Liver (tissue), 9 donors: ENCODE data around the gene SLC25A40. TPM values are rescaled to one million over a fixed set of nuclear protein-coding genes. Genes with fewer than 3 reads are reported as not detected.
"Not testable (repeated sequence)": the region's sequence is repeated elsewhere in the genome, so short reads cannot be mapped to it uniquely, and the experiment has no call there.

Source experiments
- DNase-seq: peaks from one replicate; pipeline ENCODE4 v3.0.0-alpha.2; 2017; ENCODE audit warnings: low spot score
- H3K27ac ChIP-seq, 2 donors: one replicate each; pipeline ENCODE4 v1.7.0; 2013; ENCODE audit warnings: inconsistent platforms in 2 of 2, low read length in 2 of 2, control low read depth in 1 of 2, low read depth in 1 of 2, mild to moderate bottlenecking in 1 of 2
- H3K27me3 ChIP-seq, 4 donors: one replicate each; pipeline versions ENCODE4 v1.6.1 to v1.7.0; 2013; ENCODE audit warnings: low read length in 3 of 4, inconsistent platforms in 1 of 4, mild to moderate bottlenecking in 1 of 4, moderate library complexity in 1 of 4; ENCODE audit not compliant: control insufficient read depth in 4 of 4, insufficient read depth in 4 of 4
- H3K36me3 ChIP-seq, 4 donors: one replicate each; pipeline versions ENCODE4 v1.6.1 to v1.7.0; 2013; ENCODE audit warnings: low read length in 3 of 4, mild to moderate bottlenecking in 3 of 4, low read depth in 1 of 4, moderate library complexity in 1 of 4; ENCODE audit not compliant: control insufficient read depth in 4 of 4, insufficient read depth in 3 of 4
- H3K4me1 ChIP-seq, 4 donors: one replicate each; pipeline versions ENCODE4 v1.6.1 to v1.7.0; 2013; ENCODE audit warnings: low read length in 3 of 4, mild to moderate bottlenecking in 3 of 4, moderate library complexity in 1 of 4; ENCODE audit not compliant: control insufficient read depth in 4 of 4, insufficient read depth in 4 of 4
- H3K4me3 ChIP-seq, 3 donors: one replicate each; pipeline versions ENCODE4 v1.6.1 to v1.7.0; 2013; ENCODE audit warnings: low read length in 3 of 3, control low read depth in 1 of 3, low read depth in 1 of 3, mild to moderate bottlenecking in 1 of 3
- H3K9ac ChIP-seq, 2 donors: one replicate each; pipeline ENCODE4 v1.7.0; 2013; ENCODE audit warnings: low read length in 2 of 2, mild to moderate bottlenecking in 2 of 2, moderate library complexity in 2 of 2, control low read depth in 1 of 2, low read depth in 1 of 2
- H3K9me3 ChIP-seq, 4 donors: one replicate each; pipeline versions ENCODE4 v1.6.1 to v1.7.0; 2013; ENCODE audit warnings: low read length in 3 of 4; ENCODE audit not compliant: control insufficient read depth in 4 of 4
- EGR1 ChIP-seq, 2 donors: IDR thresholded peaks; 2 replicates each; pipeline ENCODE4 v1.6.1; 2016 to 2018; ENCODE audit warnings: antibody characterized with exemption in 2 of 2, low read depth in 2 of 2
- FOXA1 ChIP-seq: IDR thresholded peaks from 2 replicates; pipeline ENCODE4 v1.6.1; 2016; ENCODE audit warnings: antibody characterized with exemption
- FOXA2 ChIP-seq: IDR thresholded peaks from 2 replicates; pipeline ENCODE4 v1.6.1; 2016; ENCODE audit warnings: antibody characterized with exemption
- GABPA ChIP-seq, 2 donors: IDR thresholded peaks in 1 of 2; conservative IDR thresholded peaks in 1 of 2; 2 replicates each; pipeline ENCODE4 v1.6.1; 2016; ENCODE audit warnings: antibody characterized with exemption in 2 of 2, mild to moderate bottlenecking in 1 of 2, moderate library complexity in 1 of 2
- HNF4A ChIP-seq, 2 donors: conservative IDR thresholded peaks; 2 replicates each; pipeline ENCODE4 v1.6.1; 2016; ENCODE audit warnings: antibody characterized with exemption in 2 of 2, mild to moderate bottlenecking in 2 of 2
- HNF4G ChIP-seq: IDR thresholded peaks from 2 replicates; pipeline ENCODE4 v1.6.1; 2016; ENCODE audit warnings: antibody characterized with exemption
- JUND ChIP-seq, 2 donors: IDR thresholded peaks; 2 replicates each; pipeline ENCODE4 v1.6.1; 2016; ENCODE audit warnings: antibody characterized with exemption in 2 of 2
- NR2F2 ChIP-seq: IDR thresholded peaks from 2 replicates; pipeline ENCODE4 v1.6.1; 2016; ENCODE audit warnings: antibody characterized with exemption
- RAD21 ChIP-seq, 2 donors: IDR thresholded peaks; 2 replicates each; pipeline ENCODE4 v1.6.1; 2016; ENCODE audit warnings: antibody characterized with exemption in 2 of 2, mild to moderate bottlenecking in 2 of 2
- REST ChIP-seq: IDR thresholded peaks from 2 replicates; pipeline ENCODE4 v1.6.1; 2016; ENCODE audit warnings: antibody characterized with exemption, mild to moderate bottlenecking
- RXRA ChIP-seq, 2 donors: IDR thresholded peaks; 2 replicates each; pipeline ENCODE4 v1.6.1; 2017 to 2018; ENCODE audit warnings: antibody characterized with exemption in 2 of 2, mild to moderate bottlenecking in 1 of 2
- SP1 ChIP-seq: IDR thresholded peaks from 2 replicates; pipeline ENCODE4 v1.6.1; 2018; ENCODE audit warnings: antibody characterized with exemption, mild to moderate bottlenecking
- TAF1 ChIP-seq: conservative IDR thresholded peaks from 2 replicates; pipeline ENCODE4 v1.6.1; 2016; ENCODE audit warnings: antibody characterized with exemption, mild to moderate bottlenecking
- YY1 ChIP-seq: IDR thresholded peaks from 2 replicates; pipeline ENCODE4 v1.6.1; 2016; ENCODE audit warnings: antibody characterized with exemption, mild to moderate bottlenecking
- WGBS: extraction: QIAGEN DNeasy Blood & Tissue Kit; methylation state at CpG from one replicate; pipeline ENCODE4 v1.1.7; 2013; 5-methylcytosine and 5-hydroxymethylcytosine counted together
- polyA plus RNA-seq, 2 donors: library from polyadenylated mRNA; stranded (reverse) in 1 of 2; unstranded in 1 of 2; fragments of 200-250 nt in 1 of 2; fragments of >200 nt in 1 of 2; fragmentation: Nextera tagmentation in 1 of 2; extraction: Ambion mirVana in 1 of 2; gene quantifications; one replicate each; pipeline versions ENCODE4 v1.2.1 to v1.2.3, GENCODE V29; 2013 to 2015
- total RNA-seq, 2 donors: library from RNA; depleted of rRNA; stranded (reverse); fragments of >200 nt; gene quantifications; one replicate each; pipeline ENCODE4 v1.2.3, GENCODE V29; 2014
- TF ChIP-seq, protein P1 (sequence below): fragments of 150-350 bp; IDR thresholded peaks from 2 replicates; pipeline ENCODE4 v1.5.1; 2017; ENCODE audit warnings: improper control_type of control experiment, low read depth, low read length; ENCODE audit not compliant: missing input control
- donor health status: healthy.
- donor health status: healthy.
- donor health status: healthy.
- donor health status: healthy.
- donor health status: healthy.

The SLC25A40 gene
- total and polyA plus RNA-seq, 4 donors = 3.5 to 14.4 (median 4.4) TPM

GRCh38 chr7:87918740-87919139 lies 42.6 kb upstream of the SLC25A40 start:
- Histone ChIP-seq H3K27me3 (no peaks in the 10 kb centered on the region), H3K4me3 (no peak overlapping the region), H3K36me3 (no peaks in the 10 kb centered on the region), H3K9ac (no peak overlapping the region), H3K27ac (no peak overlapping the region), H3K9me3 (no peaks in the 10 kb centered on the region), H3K4me1 (no peaks in the 10 kb centered on the region)
- TF ChIP-seq SP1 (no peak), TAF1 (no peak), EGR1 (IDR thresholded peaks at IDR 0.05; ENCODE audit: low read depth in 2 of 2) (no peak), REST (no peak), FOXA2 (no peak), RAD21 (IDR thresholded peaks at IDR 0.05) (no peak), RXRA (IDR thresholded peaks at IDR 0.05) (no peak), YY1 (no peak), GABPA (IDR thresholded peaks at IDR 0.05 in 1 of 2, conservative IDR thresholded peaks at IDR 0.05 in 1 of 2) (no peak), HNF4G (no peak), JUND (IDR thresholded peaks at IDR 0.05) (no peak)
- TF ChIP-seq, protein P1, sequence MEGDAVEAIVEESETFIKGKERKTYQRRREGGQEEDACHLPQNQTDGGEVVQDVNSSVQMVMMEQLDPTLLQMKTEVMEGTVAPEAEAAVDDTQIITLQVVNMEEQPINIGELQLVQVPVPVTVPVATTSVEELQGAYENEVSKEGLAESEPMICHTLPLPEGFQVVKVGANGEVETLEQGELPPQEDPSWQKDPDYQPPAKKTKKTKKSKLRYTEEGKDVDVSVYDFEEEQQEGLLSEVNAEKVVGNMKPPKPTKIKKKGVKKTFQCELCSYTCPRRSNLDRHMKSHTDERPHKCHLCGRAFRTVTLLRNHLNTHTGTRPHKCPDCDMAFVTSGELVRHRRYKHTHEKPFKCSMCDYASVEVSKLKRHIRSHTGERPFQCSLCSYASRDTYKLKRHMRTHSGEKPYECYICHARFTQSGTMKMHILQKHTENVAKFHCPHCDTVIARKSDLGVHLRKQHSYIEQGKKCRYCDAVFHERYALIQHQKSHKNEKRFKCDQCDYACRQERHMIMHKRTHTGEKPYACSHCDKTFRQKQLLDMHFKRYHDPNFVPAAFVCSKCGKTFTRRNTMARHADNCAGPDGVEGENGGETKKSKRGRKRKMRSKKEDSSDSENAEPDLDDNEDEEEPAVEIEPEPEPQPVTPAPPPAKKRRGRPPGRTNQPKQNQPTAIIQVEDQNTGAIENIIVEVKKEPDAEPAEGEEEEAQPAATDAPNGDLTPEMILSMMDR = no peak
- no peak for DNase-seq
- WGBS = 78% methylated on average over 1 of the region's 1 CpG

DNA sequence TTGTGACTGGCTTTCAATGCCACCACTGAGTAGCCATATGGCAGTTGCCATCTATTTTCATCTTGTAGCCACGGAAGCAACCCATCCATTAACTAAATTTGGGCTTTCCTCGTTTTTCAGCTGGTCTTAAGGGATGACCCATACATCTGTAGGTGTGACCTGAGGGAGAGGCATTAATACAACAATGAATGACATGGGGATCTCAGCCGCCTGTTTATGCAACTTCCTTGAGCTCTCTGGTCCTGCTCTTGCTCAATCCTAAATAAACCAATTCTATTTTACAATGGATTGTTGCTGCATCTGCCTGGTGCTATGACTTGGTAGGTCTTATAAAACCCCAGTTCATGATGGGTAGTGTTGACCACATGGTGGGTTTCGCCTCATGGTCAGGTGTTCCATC lies 36.0 kb upstream of the SLC25A40 start:
- Histone ChIP-seq H3K27me3 (no peaks in the 10 kb centered on the region), H3K27ac (no peak overlapping the region), H3K4me3 (no peak overlapping the region), H3K4me1 (no peaks in the 10 kb centered on the region), H3K9ac (no peak overlapping the region), H3K36me3 (no peaks in the 10 kb centered on the region), H3K9me3 (no peaks in the 10 kb centered on the region)
- no peak for DNase-seq
- TF ChIP-seq RXRA (IDR thresholded peaks at IDR 0.05) (no peak), JUND (IDR thresholded peaks at IDR 0.05) (no peak), REST (no peak), EGR1 (IDR thresholded peaks at IDR 0.05; ENCODE audit: low read depth in 2 of 2) (no peak), HNF4G (no peak), FOXA1 (no peak), TAF1 (no peak), SP1 (no peak), NR2F2 (no peak), FOXA2 (no peak), HNF4A (conservative IDR thresholded peaks at IDR 0.05) (no peak)
- 82% methylated on average over 4 of the region's 4 CpGs for WGBS

DNA sequence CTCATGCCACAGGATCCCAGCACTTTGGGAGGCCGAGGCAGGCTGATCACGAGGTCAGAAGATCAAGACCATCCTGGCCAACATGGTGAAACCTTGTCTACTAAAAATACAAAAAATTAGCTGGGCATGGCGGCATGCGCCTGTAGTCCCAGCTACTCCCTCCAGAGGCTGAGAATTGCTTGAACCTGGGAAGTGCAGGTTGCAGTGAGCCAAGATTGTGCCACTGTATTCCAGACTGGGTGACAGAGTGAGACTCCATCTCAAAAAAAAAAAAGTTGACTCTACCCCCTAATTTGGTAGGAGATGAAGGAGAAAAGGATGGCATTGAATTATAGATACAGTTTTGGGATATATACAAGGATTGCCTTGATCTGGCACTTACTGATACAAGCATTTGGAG lies 32.7 kb upstream of the SLC25A40 start:
- not testable (repeated sequence) for H3K36me3 ChIP-seq, H3K4me1 ChIP-seq, DNase-seq, H3K9ac ChIP-seq, H3K27me3 ChIP-seq, H3K27ac ChIP-seq, H3K9me3 ChIP-seq, H3K4me3 ChIP-seq
- WGBS = 96% methylated on average over 4 of the region's 4 CpGs

DNA sequence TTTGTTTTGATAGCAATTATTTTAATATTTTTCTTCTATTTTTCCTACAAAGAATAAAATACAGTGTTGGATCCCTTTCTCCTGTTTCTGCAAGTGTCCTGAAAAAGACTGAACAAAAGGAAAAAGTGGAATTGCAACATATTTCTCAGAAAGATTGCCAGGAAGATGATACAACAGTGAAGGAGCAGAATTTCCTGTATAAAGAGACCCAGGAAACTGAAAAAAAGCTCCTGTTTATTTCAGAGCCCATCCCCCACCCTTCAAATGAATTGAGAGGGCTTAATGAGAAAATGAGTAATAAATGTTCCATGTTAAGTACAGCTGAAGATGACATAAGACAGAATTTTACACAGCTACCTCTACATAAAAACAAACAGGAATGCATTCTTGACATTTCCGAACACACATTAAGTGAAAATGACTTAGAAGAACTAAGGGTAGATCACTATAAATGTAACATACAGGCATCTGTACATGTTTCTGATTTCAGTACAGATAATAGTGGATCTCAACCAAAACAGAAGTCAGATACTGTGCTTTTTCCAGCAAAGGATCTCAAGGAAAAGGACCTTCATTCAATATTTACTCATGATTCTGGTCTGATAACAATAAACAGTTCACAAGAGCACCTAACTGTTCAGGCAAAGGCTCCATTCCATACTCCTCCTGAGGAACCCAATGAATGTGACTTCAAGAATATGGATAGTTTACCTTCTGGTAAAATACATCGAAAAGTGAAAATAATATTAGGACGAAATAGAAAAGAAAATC lies 31.2 kb upstream of the SLC25A40 start:
- H3K9me3 ChIP-seq, H3K4me3 ChIP-seq, DNase-seq, H3K27ac ChIP-seq, H3K4me1 ChIP-seq, H3K9ac ChIP-seq, H3K36me3 ChIP-seq, H3K27me3 ChIP-seq: not testable (repeated sequence)
- WGBS = 96% methylated on average over 3 of the region's 3 CpGs
